GM18858 (cell line): Measurements from ENCODE around the gene PEF1.

ENCODE experiments used
- ATAC-seq: cut with Tn5 transposase; IDR thresholded peaks from one replicate; pipeline ENCODE4 v1.9.1; 2021; ENCODE audit not compliant: unreplicated experiment

Gene PEF1

GRCh38 chr1:31655756-31656155, 11.1 kb upstream of the PEF1 start:
- no peak for ATAC-seq

GRCh38 chr1:31655104-31655503, 10.4 kb upstream of the PEF1 start:
- no peak for ATAC-seq

DNA sequence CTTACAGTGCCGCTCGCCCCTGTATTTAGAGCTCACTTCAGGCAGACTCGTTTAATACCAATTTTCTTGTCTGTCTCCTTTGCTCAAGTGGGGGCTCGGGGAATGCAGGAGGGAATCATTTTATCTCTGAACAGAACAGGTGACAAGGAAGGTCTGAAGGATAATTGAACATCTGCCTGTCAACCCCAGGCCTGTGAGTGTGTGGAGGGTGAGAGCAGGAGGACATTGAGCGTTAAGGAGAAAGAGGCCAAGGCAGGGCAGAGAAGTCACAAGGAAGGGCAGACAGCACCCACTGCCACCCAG, 9.7 kb upstream of the PEF1 start:
- no peak for ATAC-seq

DNA sequence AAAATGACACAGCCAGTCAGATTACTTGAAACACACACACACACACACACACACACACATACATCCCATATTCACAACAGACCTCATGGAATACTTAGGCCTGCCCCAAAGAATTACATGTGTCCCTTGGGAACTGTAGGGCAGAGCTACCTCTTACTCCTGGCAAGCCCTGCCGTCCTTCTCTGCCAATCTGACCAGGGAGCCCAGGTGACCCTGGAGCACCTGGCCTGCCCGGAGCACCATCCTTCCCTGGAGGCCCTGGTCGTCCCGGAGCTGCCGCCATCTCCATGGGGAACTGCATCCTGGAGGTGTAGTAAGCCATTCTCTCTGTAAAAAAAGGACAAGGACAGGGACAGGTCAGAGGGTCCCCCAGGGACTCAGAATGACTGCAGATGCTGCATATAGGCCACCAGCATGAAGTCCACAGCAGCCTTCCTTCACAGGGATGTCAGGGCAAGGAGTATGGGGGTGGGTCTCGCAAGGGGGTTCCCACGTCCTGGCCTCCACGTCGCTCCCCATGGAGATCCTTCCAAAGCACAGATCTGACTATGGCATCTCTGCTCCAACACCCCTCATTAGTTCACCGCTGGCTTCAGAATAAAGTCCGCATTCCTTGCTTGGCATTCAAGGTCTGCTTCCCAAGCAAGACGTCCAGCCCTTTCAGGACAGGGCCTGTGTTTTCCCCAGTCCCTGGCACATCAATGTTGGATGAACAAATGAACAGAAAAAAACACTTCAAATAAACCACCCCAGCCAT, 9.2 kb upstream of the PEF1 start:
- ATAC-seq = no peak

DNA sequence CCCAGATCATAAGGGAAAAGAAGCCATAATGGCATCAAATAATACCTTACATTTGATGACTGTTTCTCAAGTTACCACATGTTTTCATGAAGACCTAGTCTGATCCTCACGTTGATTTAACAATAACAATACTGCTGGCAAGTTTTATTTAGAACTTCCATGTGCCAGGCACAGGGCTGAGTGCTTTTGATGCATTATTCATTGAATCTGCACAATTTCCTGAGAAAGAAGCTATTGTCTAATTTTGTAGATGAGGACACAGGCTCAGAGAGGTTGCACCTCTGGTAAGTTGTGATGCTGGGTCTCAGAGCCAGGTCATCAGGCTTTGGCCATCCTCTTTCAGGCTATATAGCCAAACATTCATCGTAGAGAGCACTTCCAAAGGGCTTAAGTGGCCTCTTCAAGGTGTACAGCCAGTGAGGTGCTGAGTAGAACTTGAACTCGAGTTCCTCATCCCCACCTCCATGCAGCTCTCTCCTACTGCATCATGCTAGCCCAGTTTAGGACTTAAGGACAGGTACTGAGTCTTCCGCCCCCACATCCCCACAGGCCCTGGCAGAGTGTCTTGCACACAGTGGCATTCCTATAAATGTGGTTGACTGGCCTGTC, 8.3 kb upstream of the PEF1 start:
- ATAC-seq = no peak

GRCh38 chr1:31651766-31652165, 7.1 kb upstream of the PEF1 start:
- no peak for ATAC-seq

DNA sequence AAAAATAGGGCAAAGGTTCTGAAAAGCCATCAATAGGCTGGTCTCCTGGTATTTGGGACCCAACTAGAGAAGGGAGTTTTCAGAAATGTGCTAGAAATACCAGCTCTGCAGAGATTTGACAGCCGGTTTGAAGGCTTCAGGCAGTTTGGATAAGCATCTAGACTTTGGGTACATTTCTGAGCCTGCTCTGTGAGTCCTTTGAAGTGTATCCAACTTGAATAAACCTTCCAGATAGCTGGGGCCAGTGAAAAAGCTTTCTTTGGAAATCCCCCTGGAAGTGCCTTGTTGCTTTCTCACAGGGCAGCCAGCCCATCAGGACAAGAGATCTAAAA, 6.4 kb upstream of the PEF1 start:
- ATAC-seq = no peak

DNA sequence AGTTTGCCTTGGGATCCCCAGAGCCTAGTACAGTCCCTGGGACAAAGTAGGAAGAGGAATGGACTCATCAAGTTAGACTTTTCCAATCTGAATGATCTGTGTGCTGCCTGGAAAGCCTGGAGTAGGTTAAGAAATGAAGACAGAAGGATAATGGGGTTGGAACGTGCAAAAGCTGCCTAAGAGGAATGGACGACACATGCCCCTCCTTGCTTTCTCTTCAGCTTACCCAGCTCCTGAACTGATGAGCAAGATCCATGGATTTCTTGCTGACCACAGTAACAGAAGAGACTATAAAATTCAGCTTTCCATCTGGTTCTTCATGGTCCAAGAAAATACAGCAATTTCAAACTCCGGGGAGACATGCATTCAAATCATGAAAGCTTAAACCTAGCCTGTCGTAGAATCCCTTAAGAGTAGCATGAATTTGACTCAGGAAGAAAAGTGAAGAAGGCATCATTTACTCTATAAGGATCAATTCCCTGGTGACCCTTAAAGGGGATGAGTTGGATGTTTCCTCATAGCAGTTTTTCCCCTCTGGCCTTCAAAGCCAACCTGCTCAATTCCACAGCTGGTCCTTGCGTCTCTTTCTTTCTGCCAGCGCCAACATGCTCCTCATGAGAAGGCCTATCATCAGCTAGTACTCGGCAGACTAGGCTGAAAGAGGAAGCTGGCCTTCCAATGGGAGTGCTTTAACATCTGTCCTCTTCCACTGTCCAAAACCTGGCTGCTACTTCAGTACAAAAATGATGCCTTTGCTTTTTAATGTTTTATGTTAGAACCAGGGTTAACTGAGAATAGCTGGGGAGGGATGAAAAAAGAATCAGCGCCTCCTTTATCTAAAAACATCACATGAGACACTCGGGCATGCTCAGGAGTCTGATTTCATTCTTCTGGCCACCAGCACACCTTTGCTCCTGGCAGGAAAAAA, 5.7 kb upstream of the PEF1 start:
- no peak for ATAC-seq

GRCh38 chr1:31648641-31649357, 4.1 kb upstream of the PEF1 start:
- ATAC-seq = no peak

DNA sequence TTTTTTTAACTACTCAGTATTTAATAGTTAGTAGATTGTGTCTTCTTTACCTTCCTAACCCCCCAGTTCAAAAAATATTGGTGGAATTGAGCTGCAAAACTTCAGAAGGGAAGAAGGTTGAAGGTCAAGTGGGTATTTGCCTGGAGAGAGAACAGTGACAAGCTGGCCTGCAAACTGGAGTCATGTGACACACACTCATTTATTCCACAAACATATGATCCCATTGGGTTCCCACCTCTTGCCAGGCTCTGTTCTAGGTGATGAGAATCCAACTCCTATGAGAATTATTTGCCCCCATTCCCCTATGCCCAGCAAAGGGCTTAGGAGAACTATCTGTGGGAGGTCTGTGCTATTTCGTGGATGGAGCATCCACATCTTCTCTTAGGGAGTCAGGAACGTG, 3.5 kb upstream of the PEF1 start:
- no peak for ATAC-seq

GRCh38 chr1:31647106-31647505, 2.4 kb upstream of the PEF1 start:
- no peak for ATAC-seq

- no peak for ATAC-seq
These were observed 1.7 kb upstream of the PEF1 start for GRCh38 chr1:31646259-31646960.

DNA sequence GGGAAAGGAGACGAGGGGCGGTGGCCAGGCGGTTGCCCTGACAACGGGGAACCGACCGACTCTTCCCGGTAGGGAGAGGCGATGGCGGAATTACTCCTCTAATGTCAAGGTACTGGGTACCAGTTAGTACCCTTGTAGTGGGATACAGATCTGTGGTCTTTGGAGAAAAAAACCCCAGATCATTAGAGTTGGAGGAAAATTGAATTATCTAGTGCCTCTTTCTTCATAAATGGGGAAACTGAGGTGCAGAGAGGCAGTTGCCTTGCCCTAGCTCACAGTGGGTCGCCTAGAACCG, 545 bp upstream of the PEF1 start:
- no peak for ATAC-seq

GRCh38 chr1:31643976-31644559, 608 bp downstream of the PEF1 start:
- no peak for ATAC-seq

- no peak for ATAC-seq
These were observed 1.8 kb downstream of the PEF1 start for GRCh38 chr1:31642897-31643296.

DNA sequence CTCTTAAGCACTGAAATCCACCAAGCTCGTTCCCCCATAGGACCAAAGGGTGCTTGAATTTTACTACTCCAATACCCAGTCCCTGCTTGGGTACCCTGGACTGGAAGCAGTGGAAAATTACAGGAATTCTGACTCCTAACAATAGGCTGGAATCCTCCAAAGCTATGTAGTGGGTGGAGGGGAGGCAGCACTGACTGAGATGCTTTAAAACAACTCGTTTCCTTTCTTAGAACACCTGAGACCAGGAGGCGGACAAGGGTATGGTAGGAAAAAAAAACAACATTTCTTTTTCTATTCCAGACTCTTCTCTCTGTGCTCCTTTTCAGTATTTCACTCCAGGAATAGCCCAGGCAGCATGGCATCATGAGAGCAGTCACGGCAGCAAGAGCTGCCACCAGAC, 2.3 kb downstream of the PEF1 start:
- no peak for ATAC-seq

DNA sequence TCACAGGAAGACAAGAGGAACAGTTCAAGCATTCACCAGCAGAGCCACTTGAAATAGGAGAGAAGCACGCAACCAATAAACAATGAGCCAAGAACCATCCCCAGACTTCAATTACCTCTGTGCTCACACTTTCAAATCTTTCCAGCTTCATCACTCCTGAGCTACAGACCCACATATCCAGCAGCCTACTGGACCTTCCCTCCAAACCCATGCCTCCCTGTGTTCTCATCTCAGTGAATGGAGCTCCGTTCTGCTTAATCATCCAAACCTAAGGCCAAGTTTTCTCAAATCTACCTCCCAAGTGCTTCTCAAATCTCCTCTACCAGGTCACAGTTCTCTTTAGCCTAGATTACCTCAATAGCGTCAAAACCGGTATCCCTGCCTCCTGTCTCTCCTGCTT, 3.7 kb downstream of the PEF1 start:
- no peak for ATAC-seq

DNA sequence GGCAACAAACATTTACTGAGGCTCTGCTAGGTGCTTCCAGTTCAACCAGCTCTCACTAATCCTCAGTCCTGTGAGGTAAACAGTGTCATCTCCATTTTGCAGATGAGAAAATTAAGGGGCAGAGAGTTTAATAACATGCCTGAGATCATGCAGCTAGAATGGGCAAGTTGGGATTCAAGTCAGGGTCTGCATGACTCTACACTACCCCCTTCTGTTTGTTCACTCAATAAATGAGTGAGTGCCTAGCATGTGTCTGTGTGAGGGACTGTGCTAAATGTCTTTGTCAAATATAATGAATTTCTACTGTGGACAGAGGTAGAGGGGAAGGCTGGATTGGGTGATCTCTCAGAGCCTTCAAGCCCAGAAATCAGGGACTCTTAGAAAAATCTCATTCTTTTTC, 4.5 kb downstream of the PEF1 start:
- ATAC-seq = no peak

GRCh38 chr1:31639543-31639942, 5.1 kb downstream of the PEF1 start:
- no peak for ATAC-seq

DNA sequence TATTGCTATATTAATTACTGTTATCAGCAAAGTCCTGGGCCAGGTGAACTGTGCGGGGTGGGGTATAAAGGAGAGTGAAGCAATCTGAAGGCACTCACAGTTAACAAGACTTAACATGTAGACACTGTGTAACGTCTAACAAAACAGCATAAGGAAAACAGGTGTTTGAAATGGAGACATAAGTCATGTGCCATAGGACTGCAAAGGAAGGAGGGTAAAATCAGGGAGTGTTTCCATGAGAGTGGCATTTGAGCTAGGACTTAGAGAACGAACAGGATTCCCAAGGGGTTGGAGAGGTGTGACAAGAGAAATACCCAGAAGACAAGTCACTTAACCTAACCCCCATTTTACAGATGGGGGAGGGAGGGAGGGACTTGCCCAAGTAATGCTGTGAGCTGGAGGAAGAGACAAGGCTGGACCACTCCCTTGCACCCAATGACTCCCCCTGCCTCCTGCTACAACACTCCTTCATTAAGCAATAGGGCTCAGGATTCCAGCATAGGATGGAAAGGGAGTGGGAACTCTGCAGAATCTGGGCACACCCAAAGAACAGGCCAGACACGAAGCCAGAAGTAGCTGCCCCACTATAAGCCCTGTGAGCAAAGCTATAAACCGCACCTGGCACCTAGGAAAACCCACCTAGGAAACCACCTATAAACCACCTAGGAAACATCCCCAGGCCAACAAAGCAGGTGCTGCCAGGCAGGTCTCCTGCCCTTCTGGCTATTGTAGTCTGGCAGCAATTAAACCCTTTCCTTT, 6.6 kb downstream of the PEF1 start:
- no peak for ATAC-seq
